ENCODE results near the gene C1GALT1C1L. TPM values are rescaled to one million over a fixed set of nuclear protein-coding genes. Genes with fewer than 3 reads are reported as not detected.

The C1GALT1C1L gene
- total and polyA plus RNA-seq, 2 of the 13 experiments (the other 11 are each of a cell fraction or from before 2014, with no cell fraction given) = 1.3 to 2.4 TPM

DNA sequence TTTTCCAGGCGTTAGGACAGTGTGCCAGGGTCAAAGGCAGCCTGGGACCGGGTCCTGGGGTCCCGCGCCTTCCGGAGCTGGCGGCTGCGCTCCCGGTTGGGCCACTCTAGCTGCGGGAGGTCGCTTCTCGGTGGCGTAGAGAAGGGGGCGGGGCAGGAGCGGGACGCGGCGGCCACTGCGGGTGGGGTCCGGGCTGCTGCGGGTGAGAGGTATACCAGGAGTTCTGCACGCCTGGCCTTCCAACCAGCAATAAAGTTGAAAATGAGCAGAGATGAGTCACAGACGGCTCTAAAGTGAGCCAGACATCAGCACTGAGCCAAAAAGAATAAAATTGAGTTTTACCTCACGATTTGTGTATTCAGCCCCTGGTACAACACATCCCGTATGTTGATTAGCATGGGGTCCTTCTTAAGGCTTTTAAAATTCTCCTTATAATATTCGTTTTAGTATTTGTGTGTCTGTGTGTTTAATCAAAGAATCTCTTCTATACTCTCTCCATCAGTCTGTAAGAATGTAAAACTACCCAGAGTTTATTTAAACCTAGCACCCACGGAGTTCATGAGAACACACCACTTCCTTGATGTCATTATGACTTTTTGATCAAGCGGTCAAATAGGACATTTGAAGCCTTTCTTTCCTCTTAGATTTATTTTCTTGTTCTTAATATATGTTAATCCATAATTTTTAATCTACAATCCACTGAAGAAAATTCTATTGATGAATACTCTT, at the start of gene C1GALT1C1L (continued):
- TF ChIP-seq ZBTB40 (IDR thresholded peaks at IDR 0.05) = no peak
- TF ChIP-seq ZBTB40 (CRISPR knock-in tag; IDR thresholded peaks at IDR 0.05) = peak; percentile 33; the same call in 1 of the 2 replicates
- TF ChIP-seq BHLHE40 (IDR thresholded peaks at IDR 0.05; ENCODE audit: low read length) = no peak
- TF ChIP-seq, protein P1, sequence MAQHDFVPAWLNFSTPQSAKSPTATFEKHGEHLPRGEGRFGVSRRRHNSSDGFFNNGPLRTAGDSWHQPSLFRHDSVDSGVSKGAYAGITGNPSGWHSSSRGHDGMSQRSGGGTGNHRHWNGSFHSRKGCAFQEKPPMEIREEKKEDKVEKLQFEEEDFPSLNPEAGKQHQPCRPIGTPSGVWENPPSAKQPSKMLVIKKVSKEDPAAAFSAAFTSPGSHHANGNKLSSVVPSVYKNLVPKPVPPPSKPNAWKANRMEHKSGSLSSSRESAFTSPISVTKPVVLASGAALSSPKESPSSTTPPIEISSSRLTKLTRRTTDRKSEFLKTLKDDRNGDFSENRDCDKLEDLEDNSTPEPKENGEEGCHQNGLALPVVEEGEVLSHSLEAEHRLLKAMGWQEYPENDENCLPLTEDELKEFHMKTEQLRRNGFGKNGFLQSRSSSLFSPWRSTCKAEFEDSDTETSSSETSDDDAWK (CRISPR knock-in tag; IDR thresholded peaks at IDR 0.05) = no peak
- TF ChIP-seq ZBTB14 (CRISPR knock-in tag; IDR thresholded peaks at IDR 0.05) = peak; percentile 21; the same call in 1 of the 2 replicates
- TF ChIP-seq HCFC1 (IDR thresholded peaks at IDR 0.05; ENCODE audit: low read depth, low read length) = no peak
